IMR-90 (cell line): Measurements from ENCODE around the gene STYXL1. TPM values are rescaled to one million over a fixed set of nuclear protein-coding genes. Genes with fewer than 3 reads are reported as not detected.

ENCODE experiments used
- ATAC-seq: fragments of 200-7000 bp; cut with Tn5 transposase; 2 replicates; pipeline ENCODE4 v1.9.1; 2020; ENCODE audit warnings: low read depth, mild to moderate bottlenecking, moderate library complexity
- BruUV-seq: library from RNA; stranded (reverse); fragments of 400-500 nt; replicated peaks from 2 replicates; lab custom pipeline; 2021; lab: Mats Ljungman, UMichigan
- CTCF ChIA-PET: fragments of 300-600 bp; formaldehyde crosslinking; extraction: SDS; loops from one replicate; lab custom pipeline; 2021; ENCODE audit warnings: antibody characterized with exemption; lab: Yijun Ruan, JAX
- POLR2A ChIA-PET: fragments of 300-600 bp; sonication (Branson Sonifier 250); formaldehyde crosslinking; loops from one replicate; lab custom pipeline; 2022; ENCODE audit warnings: antibody characterized with exemption; ENCODE audit not compliant: unreplicated experiment; lab: Charles Lee
- DNase-seq: peaks from one replicate; pipeline ENCODE4 v3.0.0; 2013
- H2AFZ ChIP-seq: replicated peaks from 2 replicates; pipeline ENCODE3; 2013; ENCODE audit warnings: low read length, mild to moderate bottlenecking; ENCODE audit not compliant: poor library complexity
- H2AK5ac ChIP-seq: 2 replicates; pipeline ENCODE4 v1.6.1; 2013; ENCODE audit warnings: low read depth, low read length, inconsistent platforms
- H2AK9ac ChIP-seq: replicated peaks from 2 replicates; pipeline ENCODE3; 2013; ENCODE audit warnings: mild to moderate bottlenecking, low read depth, low read length, moderate library complexity; ENCODE audit not compliant: poor library complexity
- H2BK120ac ChIP-seq: 2 replicates; pipeline ENCODE4 v1.6.1; 2013; ENCODE audit warnings: low read depth, low read length, inconsistent platforms
- H2BK15ac ChIP-seq: 3 replicates; pipeline ENCODE4 v1.6.1; 2013; ENCODE audit warnings: low read depth, low read length, inconsistent platforms
- H2BK20ac ChIP-seq: 2 replicates; pipeline ENCODE4 v1.6.1; 2013; ENCODE audit warnings: low read depth, mild to moderate bottlenecking, inconsistent platforms, low read length, moderate library complexity
- H2BK5ac ChIP-seq: 2 replicates; pipeline ENCODE4 v1.6.1; 2013; ENCODE audit warnings: mild to moderate bottlenecking, low read depth, low read length, inconsistent platforms; ENCODE audit not compliant: poor library complexity, severe bottlenecking
- H3K14ac ChIP-seq: replicated peaks from 2 replicates; pipeline ENCODE4 v1.6.1; 2013; ENCODE audit warnings: low read depth, low read length, inconsistent platforms
- H3K18ac ChIP-seq: 2 replicates; pipeline ENCODE4 v1.6.1; 2013; ENCODE audit warnings: low read depth, low read length, control low read depth
- H3K23ac ChIP-seq: 2 replicates; pipeline ENCODE4 v1.6.1; 2013; ENCODE audit warnings: low read depth, low read length, inconsistent platforms
- H3K27ac ChIP-seq: 2 replicates; pipeline ENCODE4 v1.5.1; 2013; ENCODE audit warnings: mild to moderate bottlenecking, control low read depth, low read length; ENCODE audit not compliant: insufficient read depth
- H3K27me3 ChIP-seq: 2 replicates; pipeline ENCODE4 v1.6.1; 2013; ENCODE audit warnings: low read length; ENCODE audit not compliant: control insufficient read depth, insufficient read depth
- H3K36me3 ChIP-seq: 2 replicates; pipeline ENCODE4 v1.6.1; 2013; ENCODE audit warnings: low read length, mixed read lengths; ENCODE audit not compliant: control insufficient read depth, insufficient read depth
- H3K4ac ChIP-seq: 2 replicates; pipeline ENCODE4 v1.6.1; 2013; ENCODE audit warnings: low read depth, low read length, inconsistent platforms
- H3K4me1 ChIP-seq: 2 replicates; pipeline ENCODE4 v1.6.1; 2013; ENCODE audit warnings: low read length, mixed read lengths; ENCODE audit not compliant: control insufficient read depth, insufficient read depth
- H3K4me2 ChIP-seq: 2 replicates; pipeline ENCODE4 v1.6.1; 2013; ENCODE audit warnings: low read depth, mild to moderate bottlenecking, control low read depth, low read length, moderate library complexity
- H3K4me3 ChIP-seq: 2 replicates; pipeline ENCODE4 v1.5.1; 2013; ENCODE audit warnings: low read depth, mild to moderate bottlenecking, control low read depth, low read length, moderate library complexity; ENCODE audit not compliant: insufficient read depth
- H3K56ac ChIP-seq: 2 replicates; pipeline ENCODE4 v1.6.1; 2013; ENCODE audit warnings: low read length, inconsistent platforms; ENCODE audit not compliant: insufficient read depth; ENCODE audit errors: extremely low read depth
- H3K79me1 ChIP-seq, 2 experiments: 2 replicates each; pipeline ENCODE4 v1.6.1; 2013; ENCODE audit warnings: low read length in 2 of 2, inconsistent platforms in 1 of 2, low read depth in 1 of 2
- H3K9ac ChIP-seq: 2 replicates; pipeline ENCODE4 v1.6.1; 2013; ENCODE audit warnings: low read depth, low read length, control low read depth
- H3K9me1 ChIP-seq: 2 replicates; pipeline ENCODE4 v1.6.1; 2013; ENCODE audit warnings: low read length, inconsistent platforms; ENCODE audit not compliant: insufficient read depth
- H3K9me3 ChIP-seq: 2 replicates; pipeline ENCODE4 v1.6.1; 2013; ENCODE audit warnings: low read length; ENCODE audit not compliant: control insufficient read depth, insufficient read depth
- H4K20me1 ChIP-seq: 2 replicates; pipeline ENCODE4 v1.6.1; 2013; ENCODE audit warnings: low read length, inconsistent platforms; ENCODE audit not compliant: insufficient read depth
- H4K5ac ChIP-seq: 2 replicates; pipeline ENCODE4 v1.6.1; 2013; ENCODE audit warnings: mild to moderate bottlenecking, low read depth, low read length, control low read depth
- H4K8ac ChIP-seq, 2 experiments: 2 replicates each; pipeline ENCODE4 v1.6.1; 2013; ENCODE audit warnings: low read depth in 2 of 2, low read length in 2 of 2, control low read depth in 1 of 2, inconsistent platforms in 1 of 2
- H4K91ac ChIP-seq: 2 replicates; pipeline ENCODE4 v1.6.1; 2013; ENCODE audit warnings: low read depth, low read length, inconsistent platforms; ENCODE audit not compliant: insufficient read depth
- BHLHE40 ChIP-seq: fragments of 150-350 bp; IDR thresholded peaks from 2 replicates; pipeline ENCODE4 v1.6.1; 2016; ENCODE audit warnings: mild to moderate bottlenecking, low read depth, low read length
- CEBPB ChIP-seq: IDR thresholded peaks from 2 replicates; pipeline ENCODE4 v1.6.1; 2012; ENCODE audit warnings: low read depth, low read length, improper control_type of control experiment
- FOS ChIP-seq: fragments of 150-350 bp; IDR thresholded peaks from 2 replicates; pipeline ENCODE4 v1.6.1; 2016; ENCODE audit warnings: low read depth, low read length
- MAFK ChIP-seq: IDR thresholded peaks from 2 replicates; pipeline ENCODE4 v1.6.1; 2012; ENCODE audit warnings: low read depth, low read length, improper control_type of control experiment
- MAZ ChIP-seq: IDR thresholded peaks from 2 replicates; pipeline ENCODE4 v1.6.1; 2012; ENCODE audit warnings: low read depth, mild to moderate bottlenecking, low read length, improper control_type of control experiment, moderate library complexity, borderline replicate concordance
- RCOR1 ChIP-seq: IDR thresholded peaks from 2 replicates; pipeline ENCODE4 v1.6.1; 2012; ENCODE audit warnings: mild to moderate bottlenecking, low read length, improper control_type of control experiment; ENCODE audit not compliant: insufficient replicate concordance
- RFX5 ChIP-seq: IDR thresholded peaks from 2 replicates; pipeline ENCODE4 v1.8.0; 2012; ENCODE audit warnings: low read depth, mild to moderate bottlenecking, low read length, moderate library complexity
- WGBS, 2 experiments: methylation state at CpG; one replicate each; pipeline versions ENCODE4 v1.1.5 to v1.1.7; 2013; ENCODE audit warnings: missing lambda C conversion rate in 2 of 2; ENCODE audit not compliant: insufficient read length in 1 of 2; ENCODE audit errors: extremely low coverage in 2 of 2; 5-methylcytosine and 5-hydroxymethylcytosine counted together
- dilution Hi-C: fragments of 300-500 bp; cut with HindIII; formaldehyde crosslinking; loops from one replicate; pipeline ENCODE4 v1.14.3; 2018; ENCODE audit warnings: low sequenced_read_pairs; ENCODE audit not compliant: unreplicated experiment
- in situ Hi-C: fragments of 300-500 bp; cut with MboI; formaldehyde crosslinking; loops from 3 replicates; pipeline ENCODE4 v1.14.3; 2019; ENCODE audit warnings: low sequenced_read_pairs, inconsistent platforms, mixed read lengths
- intact Hi-C: fragments of 100-400 bp; cut with micrococcal nuclease; formaldehyde crosslinking; loops from 2 replicates; pipeline ENCODE4 v1.10.0; 2022
- polyA plus RNA-seq, 3 experiments: library from polyadenylated mRNA; depleted of rRNA; stranded (reverse); fragments of >200 nt; gene quantifications; 2 replicates each; pipeline ENCODE4 v1.2.3, GENCODE V29; 2012; ENCODE audit warnings: low replicate concordance in 1 of 3
- total RNA-seq: library from RNA; depleted of rRNA; stranded (reverse); fragments of >200 nt; gene quantifications from 2 replicates; pipeline ENCODE4 v1.2.3, GENCODE V29; 2012
- TF ChIP-seq, protein P1 (sequence below): fragments of 150-350 bp; IDR thresholded peaks from 2 replicates; pipeline ENCODE4 v1.6.1; 2016; ENCODE audit warnings: low read depth, mild to moderate bottlenecking, low read length, moderate library complexity, borderline replicate concordance
- TF ChIP-seq, protein P2 (sequence below): fragments of 150-350 bp; IDR thresholded peaks from 2 replicates; pipeline ENCODE4 v1.6.1; 2017; ENCODE audit warnings: mild to moderate bottlenecking, antibody characterized with exemption, low read length, low read depth

Gene STYXL1
- total and polyA plus RNA-seq, 2 of the 4 experiments (the other 2 are of a cell fraction), result 66.1 to 73.8 TPM

DNA sequence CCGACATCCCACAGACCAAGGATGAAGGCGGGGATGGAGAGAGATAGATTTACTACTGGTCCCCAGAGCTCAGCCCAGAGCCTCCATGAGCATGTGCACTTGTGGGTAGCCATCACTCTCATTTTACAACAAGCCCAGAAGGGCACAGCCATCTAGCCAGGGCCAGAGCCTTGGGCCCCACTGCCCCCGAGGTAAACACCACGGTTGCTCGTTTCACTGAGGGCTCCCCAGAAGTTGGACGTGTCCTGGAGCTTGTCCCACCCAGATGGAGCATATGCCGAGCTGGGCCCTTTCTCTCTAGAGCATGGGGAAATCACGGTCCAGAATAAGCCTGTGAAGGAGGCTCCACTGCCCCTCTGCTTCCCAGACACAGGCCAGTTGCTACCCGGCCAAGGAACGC is 44.4 kb downstream of the STYXL1 start:
- Histone ChIP-seq H3K9ac (no peak overlapping the region), H3K27ac (no peak overlapping the region), H2BK15ac (no peak overlapping the region), H3K18ac (no peak overlapping the region), H3K4me2 (no peak overlapping the region), H2AFZ (no peak overlapping the region), H3K79me1 (peaks cover 0 to 3% of the 10 kb centered on the region in 2 experiments; a peak in 1 of 4 replicates), H4K20me1 (0 out of 2 replicates have a peak, but pooled peaks cover 3% of the 10 kb centered on the region), H2BK5ac (no peak overlapping the region), H3K9me1 (peaks cover 4% of the 10 kb centered on the region; the same call in 1 of the 2 replicates), H3K27me3 (no peaks in the 10 kb centered on the region), H3K9me3 (no peaks in the 10 kb centered on the region), H3K4me1 (no peaks in the 10 kb centered on the region), H3K56ac (no peak overlapping the region), H4K5ac (no peak overlapping the region), H3K4me3 (no peak overlapping the region), H4K8ac (no peak overlapping the region), H3K4ac (no peak overlapping the region), H3K23ac (no peak overlapping the region), H2BK20ac (no peak overlapping the region), H3K14ac (no peak overlapping the region), H3K36me3 (peaks cover 30% of the 10 kb centered on the region), H4K91ac (no peak overlapping the region), H2BK120ac (no peak overlapping the region), H2AK9ac (no peak overlapping the region), H2AK5ac (no peak overlapping the region)
- intact Hi-C loops (no loop called here), in situ Hi-C loops (no loop called here), dilution Hi-C loops (no loop called here)
- BruUV-seq, result no TSS peak
- DNase-seq (no peak), ATAC-seq (no peak)
- WGBS, 2 experiments, result 96% methylated on average over 5 of the region's 10 CpGs; no CpG with 5 or more reads in 1 of the 2 experiments
- POLR2A ChIA-PET, result no interaction called here
- TF ChIP-seq, protein P1, sequence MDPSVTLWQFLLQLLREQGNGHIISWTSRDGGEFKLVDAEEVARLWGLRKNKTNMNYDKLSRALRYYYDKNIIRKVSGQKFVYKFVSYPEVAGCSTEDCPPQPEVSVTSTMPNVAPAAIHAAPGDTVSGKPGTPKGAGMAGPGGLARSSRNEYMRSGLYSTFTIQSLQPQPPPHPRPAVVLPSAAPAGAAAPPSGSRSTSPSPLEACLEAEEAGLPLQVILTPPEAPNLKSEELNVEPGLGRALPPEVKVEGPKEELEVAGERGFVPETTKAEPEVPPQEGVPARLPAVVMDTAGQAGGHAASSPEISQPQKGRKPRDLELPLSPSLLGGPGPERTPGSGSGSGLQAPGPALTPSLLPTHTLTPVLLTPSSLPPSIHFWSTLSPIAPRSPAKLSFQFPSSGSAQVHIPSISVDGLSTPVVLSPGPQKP, result no peak
- no peak for TF ChIP-seq MAZ
- TF ChIP-seq FOS, result no peak
- TF ChIP-seq CEBPB, result no peak
- TF ChIP-seq, protein P2, sequence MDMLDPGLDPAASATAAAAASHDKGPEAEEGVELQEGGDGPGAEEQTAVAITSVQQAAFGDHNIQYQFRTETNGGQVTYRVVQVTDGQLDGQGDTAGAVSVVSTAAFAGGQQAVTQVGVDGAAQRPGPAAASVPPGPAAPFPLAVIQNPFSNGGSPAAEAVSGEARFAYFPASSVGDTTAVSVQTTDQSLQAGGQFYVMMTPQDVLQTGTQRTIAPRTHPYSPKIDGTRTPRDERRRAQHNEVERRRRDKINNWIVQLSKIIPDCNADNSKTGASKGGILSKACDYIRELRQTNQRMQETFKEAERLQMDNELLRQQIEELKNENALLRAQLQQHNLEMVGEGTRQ, result no peak
- TF ChIP-seq RFX5, result no peak
- TF ChIP-seq RCOR1, result no peak
- no peak for TF ChIP-seq MAFK
- TF ChIP-seq BHLHE40, result no peak
- CTCF ChIA-PET, result no interaction called here
